Stimulated activated CD4-positive, alpha-beta T cell treated with anti-CD3 and anti-CD28 coated beads, Interleukin-12 subunit alpha, Interleukin-12 subunit beta, amount 100 ng/mL, for 24 hours (primary cell): Measurements from ENCODE around the gene SLC25A40.
"Not testable (repeated sequence)": the region's sequence is repeated elsewhere in the genome, so short reads cannot be mapped to it uniquely, and the experiment has no call there.

Experiments used
- DNase-seq, 2 experiments: peaks; one replicate each; pipeline ENCODE4 v3.0.0-alpha.2; 2020; ENCODE audit warnings: low read depth in 2 of 2

Gene SLC25A40

GRCh38 chr7:87870471-87870870 lies 5.7 kb downstream of the SLC25A40 start:
- no peak for DNase-seq

GRCh38 chr7:87866533-87866932 lies 9.6 kb downstream of the SLC25A40 start:
- not testable (repeated sequence) for DNase-seq

- no peak for DNase-seq
Observed at GRCh38 chr7:87866089-87866488, 10.1 kb downstream of the SLC25A40 start.

- no peak for DNase-seq
Observed at GRCh38 chr7:87858417-87859100, 17.6 kb downstream of the SLC25A40 start.

GRCh38 chr7:87853237-87853864 lies 22.8 kb downstream of the SLC25A40 start:
- no peak for DNase-seq

DNA sequence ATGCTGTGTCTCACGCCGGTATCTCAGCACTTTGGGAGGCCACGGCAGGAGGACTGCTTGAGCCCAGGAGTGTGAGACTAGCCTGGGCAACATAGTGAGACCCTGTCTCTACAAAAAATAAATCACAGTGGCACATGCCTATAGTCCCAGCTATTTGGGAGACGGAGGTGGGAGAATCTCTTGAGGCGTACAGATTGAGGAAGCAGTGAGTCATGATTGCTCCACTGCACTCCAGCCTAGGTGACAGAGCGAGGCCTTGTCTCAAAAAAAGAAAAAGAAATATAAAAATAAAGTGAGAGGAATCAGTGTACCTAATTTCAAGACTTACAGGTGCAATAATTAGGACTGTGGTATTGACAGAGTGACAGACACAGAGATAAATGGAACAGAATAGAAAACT lies 23.9 kb downstream of the SLC25A40 start:
- no peak for DNase-seq

- DNase-seq = no peak
Observed at GRCh38 chr7:87850836-87851593, 25.1 kb downstream of the SLC25A40 start.

DNA sequence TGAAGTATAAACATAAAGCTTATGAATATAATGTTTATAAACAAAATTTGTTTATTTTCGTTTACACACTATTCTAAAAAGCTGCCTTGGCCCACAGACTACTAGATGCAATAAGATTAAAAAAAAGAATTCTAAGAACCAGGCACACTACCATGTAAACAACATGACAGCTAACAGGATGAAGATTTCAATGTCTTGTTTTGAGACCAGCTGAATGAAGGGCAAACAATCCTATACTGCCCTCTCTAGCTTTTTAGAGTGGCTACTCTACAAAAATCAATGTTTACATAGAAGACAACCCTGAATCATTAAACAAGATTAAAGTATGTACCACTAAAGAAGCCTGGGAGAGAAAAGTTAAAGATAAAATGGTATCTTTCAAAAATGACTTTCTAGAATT lies 38.6 kb downstream of the SLC25A40 start:
- no peak for DNase-seq

DNA sequence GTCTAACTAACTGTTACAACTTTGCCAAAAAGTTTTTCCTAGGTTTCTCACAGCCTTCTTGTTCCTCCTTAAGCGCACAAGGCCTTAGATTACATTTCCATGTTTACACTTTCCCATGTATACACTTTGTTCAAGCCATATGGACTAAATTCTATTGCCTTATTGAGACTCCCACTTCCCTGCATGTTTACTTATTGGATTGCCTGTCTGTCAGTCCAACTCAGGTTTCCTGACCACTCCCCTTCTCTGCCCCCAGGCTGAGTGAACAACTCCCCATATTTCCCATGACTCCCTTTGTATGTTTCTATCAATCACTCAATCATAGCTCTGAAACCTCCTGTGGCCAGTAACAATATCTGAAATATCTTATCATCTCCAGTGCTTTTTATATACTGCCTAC lies 43.0 kb downstream of the SLC25A40 start:
- DNase-seq = no peak

GRCh38 chr7:87831097-87831496 lies 45.1 kb downstream of the SLC25A40 start:
- DNase-seq = no peak

- not testable (repeated sequence) for DNase-seq
Observed at GRCh38 chr7:87828383-87828782, 47.8 kb downstream of the SLC25A40 start.

DNA sequence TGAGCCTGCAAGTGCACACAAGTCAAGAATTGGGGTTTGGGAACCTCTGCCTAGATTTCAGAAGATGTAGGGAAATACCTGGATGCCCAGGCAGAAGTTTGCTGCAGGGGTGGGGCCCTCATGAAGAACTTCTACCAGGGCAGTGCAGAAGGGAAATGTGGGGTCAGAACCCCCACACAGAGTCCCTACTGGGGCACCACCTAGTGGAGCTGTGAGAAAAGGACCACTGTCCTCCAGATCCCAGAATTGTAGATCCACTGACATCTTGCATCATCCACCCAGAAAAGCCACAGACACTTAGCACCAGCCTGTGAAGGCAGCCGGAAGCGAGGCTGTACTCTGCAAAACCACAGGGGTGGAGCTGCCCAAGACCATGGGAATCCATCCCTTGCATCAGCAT lies 50.8 kb downstream of the SLC25A40 start:
- DNase-seq = not testable (repeated sequence)

DNA sequence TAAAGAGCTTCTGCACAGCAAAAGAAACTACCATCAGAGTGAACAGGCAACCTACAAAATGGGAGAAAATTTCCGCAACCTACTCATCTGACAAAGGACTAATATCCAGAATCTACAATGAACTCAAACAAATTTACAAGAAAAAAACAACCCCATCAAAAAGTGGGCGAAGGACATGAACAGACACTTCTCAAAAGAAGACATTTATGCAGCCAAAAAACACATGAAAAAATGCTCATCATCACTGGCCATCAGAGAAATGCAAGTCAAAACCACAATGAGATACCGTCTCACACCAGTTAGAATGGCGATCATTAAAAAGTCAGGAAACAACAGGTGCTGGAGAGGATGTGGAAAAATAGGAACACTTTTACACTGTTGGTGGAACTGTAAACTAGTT lies 54.1 kb downstream of the SLC25A40 start:
- not testable (repeated sequence) for DNase-seq

DNA sequence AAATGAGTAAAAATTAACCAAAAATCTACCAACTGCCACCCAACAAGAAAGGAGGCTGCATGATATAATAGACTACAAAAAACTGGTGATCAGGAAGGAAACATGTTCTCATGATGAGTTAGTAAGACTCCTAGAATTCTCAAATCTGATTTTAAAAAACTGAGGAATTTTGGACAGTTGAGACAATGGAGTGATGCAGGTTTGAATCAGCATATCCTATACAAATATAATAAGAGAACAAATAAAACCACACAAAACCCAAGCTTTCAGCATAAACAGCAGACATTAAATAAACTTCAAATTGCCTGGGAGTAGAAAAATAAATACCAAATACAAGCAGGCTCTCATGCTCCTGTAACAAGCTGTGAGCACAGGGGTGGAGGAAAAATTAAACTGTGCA lies 57.8 kb downstream of the SLC25A40 start:
- no peak for DNase-seq

GRCh38 chr7:87816389-87816788 lies 59.8 kb downstream of the SLC25A40 start:
- no peak for DNase-seq

GRCh38 chr7:87810726-87811125 lies 65.4 kb downstream of the SLC25A40 start:
- DNase-seq = no peak

- DNase-seq = no peak
Observed at GRCh38 chr7:87810130-87810529, 66.0 kb downstream of the SLC25A40 start.

GRCh38 chr7:87806150-87806549 lies 70.0 kb downstream of the SLC25A40 start:
- no peak for DNase-seq

DNA sequence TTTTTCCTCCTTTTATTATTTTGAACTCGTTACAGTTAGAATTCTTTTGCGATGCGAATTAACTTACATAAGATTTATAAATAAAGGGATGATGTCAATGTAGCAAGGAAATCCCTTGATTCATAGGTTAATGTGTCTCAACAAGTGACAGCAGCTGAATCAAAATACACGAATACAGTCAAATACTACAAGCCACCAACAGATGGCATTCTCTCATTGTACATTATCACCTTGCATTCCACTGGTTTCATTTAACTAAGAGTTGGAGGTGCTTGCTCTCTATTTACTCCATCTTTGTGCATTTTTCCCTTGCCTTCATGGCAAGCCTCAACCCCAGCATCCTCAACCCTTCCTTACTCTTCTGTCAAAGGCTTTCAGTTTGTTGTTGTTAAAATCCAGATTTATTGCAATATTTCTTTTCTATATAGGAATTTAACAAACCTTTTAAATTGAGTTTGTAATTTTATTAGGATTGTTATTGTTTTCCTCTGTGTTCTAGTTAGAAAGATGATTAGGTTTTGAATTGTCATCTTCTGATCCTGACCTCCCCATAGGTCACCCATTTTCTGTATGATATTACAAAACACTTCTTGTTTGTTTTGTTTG lies 78.3 kb downstream of the SLC25A40 start:
- DNase-seq = no peak

GRCh38 chr7:87797395-87797794 lies 78.8 kb downstream of the SLC25A40 start:
- no peak for DNase-seq

- DNase-seq = no peak
Observed at GRCh38 chr7:87785368-87785995, 90.7 kb downstream of the SLC25A40 start.

DNA sequence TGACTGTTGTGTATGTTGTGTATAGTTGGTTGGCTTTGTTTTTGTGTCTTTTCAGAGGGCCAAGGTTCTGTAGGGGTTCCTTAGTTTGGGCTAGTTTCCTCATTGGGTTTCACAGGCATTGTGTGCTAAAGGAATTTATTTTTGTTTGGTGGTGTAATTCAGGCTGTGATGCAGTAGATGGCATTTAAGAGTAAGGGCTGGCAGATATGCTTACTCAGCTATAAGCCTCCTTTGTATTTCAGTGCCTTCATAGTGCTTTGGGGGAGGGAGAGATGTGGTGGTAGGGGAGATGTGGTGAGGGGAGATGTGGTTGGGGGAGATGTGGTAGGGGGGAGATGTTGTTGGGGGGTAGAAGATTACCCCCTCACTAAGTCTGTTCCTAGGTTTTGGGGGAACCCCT lies 91.7 kb downstream of the SLC25A40 start:
- no peak for DNase-seq
